C4-2B (cell line): Measurements from ENCODE around the gene SLC25A42.

Experiments
- H3K27ac ChIP-seq: fragments of 450-650 bp; 2 replicates; pipeline ENCODE4 v1.5.1; 2017
- ZFX ChIP-seq: fragments of 450-650 bp; IDR thresholded peaks from 2 replicates; pipeline ENCODE4 v1.6.1; 2017
- TF ChIP-seq, protein P1 (sequence below): fragments of 450-650 bp; conservative IDR thresholded peaks from 2 replicates; pipeline ENCODE4 v1.5.1; 2017; ENCODE audit warnings: mild to moderate bottlenecking

SLC25A42 gene

DNA sequence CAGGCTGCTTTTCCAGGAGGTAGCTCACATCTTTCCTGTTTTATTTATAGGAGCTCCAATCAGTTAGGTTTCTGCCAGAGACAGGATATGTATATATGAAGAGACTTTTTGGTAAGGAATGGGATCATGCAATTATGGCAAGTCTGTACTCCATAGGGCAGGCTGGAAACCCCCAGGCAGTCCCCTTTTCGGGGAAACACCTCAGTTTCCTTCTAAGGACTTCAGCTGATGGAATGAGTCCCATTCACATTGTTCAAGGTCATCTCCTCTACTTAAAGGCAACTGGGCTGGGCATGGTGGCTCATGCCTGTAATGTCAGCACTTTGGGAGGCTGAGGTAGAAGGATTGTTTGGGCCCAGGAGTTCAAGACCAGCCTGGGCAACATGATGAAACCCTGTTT, 10.9 kb upstream of the SLC25A42 start:
- no peak overlapping the region for H3K27ac ChIP-seq
- TF ChIP-seq, protein P1, sequence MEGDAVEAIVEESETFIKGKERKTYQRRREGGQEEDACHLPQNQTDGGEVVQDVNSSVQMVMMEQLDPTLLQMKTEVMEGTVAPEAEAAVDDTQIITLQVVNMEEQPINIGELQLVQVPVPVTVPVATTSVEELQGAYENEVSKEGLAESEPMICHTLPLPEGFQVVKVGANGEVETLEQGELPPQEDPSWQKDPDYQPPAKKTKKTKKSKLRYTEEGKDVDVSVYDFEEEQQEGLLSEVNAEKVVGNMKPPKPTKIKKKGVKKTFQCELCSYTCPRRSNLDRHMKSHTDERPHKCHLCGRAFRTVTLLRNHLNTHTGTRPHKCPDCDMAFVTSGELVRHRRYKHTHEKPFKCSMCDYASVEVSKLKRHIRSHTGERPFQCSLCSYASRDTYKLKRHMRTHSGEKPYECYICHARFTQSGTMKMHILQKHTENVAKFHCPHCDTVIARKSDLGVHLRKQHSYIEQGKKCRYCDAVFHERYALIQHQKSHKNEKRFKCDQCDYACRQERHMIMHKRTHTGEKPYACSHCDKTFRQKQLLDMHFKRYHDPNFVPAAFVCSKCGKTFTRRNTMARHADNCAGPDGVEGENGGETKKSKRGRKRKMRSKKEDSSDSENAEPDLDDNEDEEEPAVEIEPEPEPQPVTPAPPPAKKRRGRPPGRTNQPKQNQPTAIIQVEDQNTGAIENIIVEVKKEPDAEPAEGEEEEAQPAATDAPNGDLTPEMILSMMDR, result no peak
- no peak for TF ChIP-seq ZFX

DNA sequence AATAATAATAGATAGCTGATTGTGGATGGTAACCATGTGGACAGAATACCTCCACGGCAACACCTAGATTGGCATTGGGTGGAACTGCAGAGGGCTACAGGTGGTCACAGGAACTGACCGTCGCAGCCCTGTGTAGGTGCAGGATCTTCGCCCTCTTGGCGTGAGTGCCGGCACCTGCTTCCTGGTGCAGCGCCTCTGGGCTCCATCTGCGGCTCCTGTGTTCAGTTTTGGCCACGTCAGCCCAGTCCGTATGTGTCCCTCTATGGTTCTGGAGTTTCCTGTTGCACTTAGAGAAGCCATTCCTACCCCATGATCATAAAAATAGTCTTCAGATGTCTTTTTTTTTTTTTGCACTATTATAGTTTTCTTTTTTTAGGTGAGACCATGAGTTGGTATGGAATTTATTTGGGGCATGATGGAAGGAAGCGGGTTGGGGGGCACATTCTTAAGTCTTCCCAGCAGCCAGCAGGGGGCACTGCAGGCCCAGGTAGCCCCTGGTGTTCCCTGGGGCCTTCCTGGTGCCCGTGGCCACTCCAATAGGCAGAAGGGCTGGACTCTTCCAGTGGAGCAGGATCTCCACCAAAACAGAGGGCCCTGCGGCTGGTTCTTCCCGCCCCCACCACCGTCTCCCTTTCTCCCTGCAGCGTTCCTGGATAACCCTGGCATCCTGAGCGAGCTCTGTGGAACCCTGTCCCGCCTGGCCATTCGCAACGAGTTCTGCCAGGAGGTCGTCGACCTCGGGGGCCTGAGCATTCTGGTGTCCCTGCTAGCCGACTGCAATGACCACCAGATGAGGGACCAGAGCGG, 10.1 kb upstream of the SLC25A42 start:
- H3K27ac ChIP-seq, result no peak overlapping the region
- no peak for TF ChIP-seq ZFX
- TF ChIP-seq, protein P1, result peak; percentile 88

DNA sequence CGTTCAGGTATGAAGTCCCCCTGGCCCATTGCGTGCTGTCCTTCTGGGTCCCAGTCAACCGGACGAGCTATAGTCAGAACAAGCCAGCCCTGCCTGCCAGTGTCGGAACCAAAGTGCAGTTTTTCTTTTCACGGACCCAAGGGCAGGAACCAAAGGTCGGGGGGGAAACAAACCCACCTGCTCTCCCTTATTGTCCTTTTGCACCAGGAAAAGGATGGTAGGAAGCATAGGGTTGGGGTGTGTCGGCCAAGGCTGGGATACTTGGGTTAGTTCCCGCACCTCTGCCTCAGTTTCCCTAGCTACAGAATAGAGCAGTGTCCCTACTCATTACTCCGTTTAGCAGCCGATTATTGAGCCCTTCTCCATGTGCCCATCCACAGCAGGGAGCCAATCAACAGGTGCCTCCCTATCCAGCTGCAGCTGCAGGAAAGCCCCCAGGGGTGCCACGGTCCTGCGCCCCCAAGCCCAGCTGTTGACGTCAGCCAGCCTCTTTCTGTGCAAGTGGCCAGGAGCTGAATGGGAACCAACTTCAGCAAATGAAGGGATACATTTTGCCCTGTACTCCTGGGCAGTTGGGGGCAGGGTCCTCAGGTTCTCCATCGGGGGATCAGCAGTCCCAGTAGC, 9.4 kb upstream of the SLC25A42 start:
- H3K27ac ChIP-seq, result no peak overlapping the region
- TF ChIP-seq, protein P1, result no peak
- no peak for TF ChIP-seq ZFX

DNA sequence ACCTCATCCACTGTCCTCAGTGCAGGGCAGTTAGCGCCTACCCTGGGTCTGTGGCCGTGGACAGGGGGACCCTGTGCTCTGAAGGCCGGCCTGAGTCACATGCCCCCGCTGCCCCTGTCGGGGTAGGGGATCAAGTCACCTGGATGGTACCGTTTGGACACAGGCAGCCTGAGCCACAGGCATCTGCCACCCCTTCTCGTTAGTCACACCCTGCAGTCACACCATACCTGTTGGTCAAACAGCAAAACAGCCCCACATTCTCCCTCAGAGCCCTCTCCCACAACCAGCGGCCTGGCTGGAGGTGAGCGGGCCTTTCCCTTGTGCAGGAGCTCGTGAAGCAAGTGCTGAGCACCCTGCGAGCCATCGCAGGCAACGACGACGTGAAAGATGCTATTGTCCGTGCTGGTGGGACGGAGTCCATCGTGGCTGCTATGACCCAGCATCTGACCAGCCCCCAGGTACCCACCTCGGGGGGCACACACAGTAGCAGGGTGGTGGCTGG, 8.8 kb upstream of the SLC25A42 start:
- H3K27ac ChIP-seq, result no peak overlapping the region
- TF ChIP-seq, protein P1, result no peak
- TF ChIP-seq ZFX, result no peak

DNA sequence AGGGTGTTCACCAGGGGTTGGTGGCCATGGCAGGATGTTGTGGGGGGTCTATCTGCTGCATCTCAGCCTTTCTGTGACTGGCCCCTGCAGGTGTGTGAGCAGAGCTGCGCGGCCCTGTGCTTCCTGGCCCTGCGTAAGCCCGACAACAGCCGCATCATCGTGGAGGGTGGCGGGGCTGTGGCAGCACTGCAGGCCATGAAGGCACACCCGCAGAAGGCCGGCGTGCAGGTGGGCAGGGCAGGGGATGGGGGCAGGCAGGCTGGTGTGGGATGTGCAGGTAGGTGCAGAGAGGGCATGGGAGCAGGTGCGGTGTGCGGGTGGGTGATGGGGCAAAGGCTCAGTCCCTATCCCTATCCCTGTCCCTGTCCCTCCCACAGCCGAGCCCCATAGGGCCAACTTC, 8.1 kb upstream of the SLC25A42 start:
- TF ChIP-seq, protein P1, result no peak
- TF ChIP-seq ZFX, result no peak
- H3K27ac ChIP-seq, result no peak overlapping the region

DNA sequence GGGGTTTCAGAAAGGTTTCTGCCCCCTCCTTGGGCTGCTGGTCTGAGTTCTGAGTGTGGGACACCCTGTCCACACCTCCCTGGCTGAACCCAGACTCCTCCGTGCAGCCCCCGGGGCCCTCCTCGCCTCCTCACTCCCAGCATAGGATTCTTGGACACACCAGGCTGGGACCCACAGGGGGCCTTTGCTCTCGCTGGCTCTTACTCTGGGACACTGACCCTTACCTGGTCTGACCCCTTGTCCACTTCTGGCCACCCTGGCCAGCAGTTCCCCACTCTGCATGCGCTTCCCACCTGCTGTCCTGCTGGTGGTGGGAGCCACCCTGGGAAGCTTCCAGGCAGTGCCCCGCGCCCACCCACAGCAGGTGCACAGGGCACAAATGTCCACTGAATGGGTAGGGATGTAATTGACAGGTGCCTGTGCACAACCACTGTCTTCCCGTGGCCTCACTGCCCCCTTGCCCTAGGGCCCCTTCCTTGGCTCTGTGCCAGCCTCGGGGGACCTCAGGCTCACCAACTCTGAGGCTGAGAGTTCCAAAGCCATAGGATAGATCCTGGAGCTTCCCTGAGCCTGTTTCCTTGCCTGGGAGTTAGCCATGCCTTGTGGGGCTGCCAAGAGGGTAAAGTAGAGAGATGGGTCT, 7.0 kb upstream of the SLC25A42 start:
- TF ChIP-seq, protein P1, result no peak
- TF ChIP-seq ZFX, result no peak
- H3K27ac ChIP-seq, result no peak overlapping the region

DNA sequence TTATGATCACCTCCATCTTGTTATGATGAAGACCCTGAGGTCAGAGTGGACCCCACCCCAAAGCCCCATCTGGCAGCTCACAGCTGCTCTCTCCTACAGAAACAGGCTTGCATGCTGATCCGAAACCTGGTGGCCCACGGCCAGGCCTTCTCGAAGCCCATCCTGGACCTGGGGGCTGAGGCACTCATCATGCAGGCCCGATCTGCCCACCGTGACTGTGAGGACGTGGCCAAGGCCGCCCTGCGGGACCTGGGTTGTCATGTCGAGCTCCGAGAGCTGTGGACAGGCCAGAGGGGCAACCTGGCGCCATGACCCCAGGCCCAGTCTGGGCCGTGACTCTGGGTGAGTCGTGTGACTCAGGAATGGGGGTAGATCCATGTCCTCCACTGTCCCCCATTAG, 6.5 kb upstream of the SLC25A42 start:
- TF ChIP-seq, protein P1, result no peak
- TF ChIP-seq ZFX, result no peak

More for the DNA sequence above, 6.5 kb upstream of the SLC25A42 start:
- no peak overlapping the region for H3K27ac ChIP-seq
